Activated naive CD4-positive, alpha-beta T cell treated with anti-CD3 and anti-CD28 coated beads, Interleukin-2, amount 50 U/mL, for 72 hours (primary cell): Measurements from ENCODE around the gene PM20D1. TPM values are rescaled to one million over a fixed set of nuclear protein-coding genes. Genes with fewer than 3 reads are reported as not detected.

Source experiments
- ATAC-seq, 2 donors: fragments of 150-1000 bp; cut with Tn5 transposase; 2 replicates each; pipeline ENCODE4 v1.10.0; 2021; ENCODE audit warnings: mild to moderate bottlenecking in 2 of 2, moderate library complexity in 2 of 2
- DNase-seq, 2 donors: peaks; one replicate each; pipeline ENCODE4 v3.0.0; 2021 to 2022; ENCODE audit warnings: low spot score in 2 of 2
- H3K27ac Mint-ChIP-seq, 2 donors: one replicate each; pipeline ENCODE4 v1.8.0; 2022; ENCODE audit warnings: mild to moderate bottlenecking in 2 of 2, mixed read lengths in 2 of 2
- H3K36me3 Mint-ChIP-seq, 2 donors: one replicate each; pipeline ENCODE4 v1.8.0; 2022; ENCODE audit warnings: mixed read lengths in 2 of 2
- H3K9me3 Mint-ChIP-seq, 2 donors: one replicate each; pipeline ENCODE4 v1.8.0; 2022; ENCODE audit warnings: mixed read lengths in 2 of 2
- total RNA-seq, 2 donors: library from RNA; stranded (reverse); gene quantifications; one replicate each; pipeline ENCODE4 v1.2.3, GENCODE V29; 2022

PM20D1 gene
- total RNA-seq, 2 donors from 2014 or later = 0.35 to 0.73 TPM

- DNase-seq = no peak
- peaks cover 7 to 8% of the 10 kb centered on the region in 2 donors for H3K36me3 Mint-ChIP-seq
- no peak for ATAC-seq
- no peaks in the 10 kb centered on the region for H3K9me3 Mint-ChIP-seq
- H3K27ac Mint-ChIP-seq = no peak overlapping the region
Observed at GRCh38 chr1:205817988-205818387, 31.9 kb downstream of the PM20D1 start.

GRCh38 chr1:205817364-205817763 is 32.6 kb downstream of the PM20D1 start:
- no peak for DNase-seq
- ATAC-seq = no peak
- Mint-ChIP-seq H3K9me3 (no peaks in the 10 kb centered on the region), H3K27ac (no peak overlapping the region), H3K36me3 (peaks cover 6 to 10% of the 10 kb centered on the region in 2 donors)

- H3K36me3 Mint-ChIP-seq = peaks cover 22 to 27% of the 10 kb centered on the region in 2 donors
- ATAC-seq = no peak
- H3K27ac Mint-ChIP-seq = peak overlapping the region; percentile 88 to 94
- no peaks in the 10 kb centered on the region for H3K9me3 Mint-ChIP-seq
- peak in 1 of 2 donors; percentile 62 for DNase-seq
Observed at GRCh38 chr1:205813755-205814058, 36.2 kb downstream of the PM20D1 start.

- ATAC-seq (peak; percentile 94 to 97), DNase-seq (peak; percentile 79 to 91)
- Mint-ChIP-seq H3K27ac (peak within 1 kb of the TSS; percentile 88 to 94), H3K9me3 (no peaks in the 10 kb centered on the region), H3K36me3 (peaks cover 22 to 33% of the 10 kb centered on the region in 2 donors)
Observed at GRCh38 chr1:205812878-205813754, 36.8 kb downstream of the PM20D1 start, which contains the start of gene SLC41A1. Gene SLC41A1, minus strand, starts transcription at chr1:205813198. Its CDS starts 2,757 bp downstream, at chr1:205810441.

- no peaks in the 10 kb centered on the region for H3K9me3 Mint-ChIP-seq
- peak overlapping the region; percentile 81 to 88 for H3K27ac Mint-ChIP-seq
- H3K36me3 Mint-ChIP-seq = peaks cover 23 to 38% of the 10 kb centered on the region in 2 donors
- ATAC-seq = peak; percentile 35 to 38
- DNase-seq = peak; percentile 26 to 59
Observed at GRCh38 chr1:205812271-205812877, 37.6 kb downstream of the PM20D1 start.

- DNase-seq = no peak
- Mint-ChIP-seq H3K36me3 (peaks cover 27 to 43% of the 10 kb centered on the region in 2 donors), H3K27ac (peak overlapping the region; percentile 62 to 88), H3K9me3 (no peaks in the 10 kb centered on the region)
- ATAC-seq = no peak
Observed at GRCh38 chr1:205811660-205812059, 38.3 kb downstream of the PM20D1 start.

GRCh38 chr1:205810448-205811157 is 39.3 kb downstream of the PM20D1 start:
- H3K9me3 Mint-ChIP-seq = no peaks in the 10 kb centered on the region
- H3K27ac Mint-ChIP-seq = peak overlapping the region; percentile 51 to 88
- H3K36me3 Mint-ChIP-seq = peaks cover 27 to 43% of the 10 kb centered on the region in 2 donors
- DNase-seq (no peak), ATAC-seq (no peak)

GRCh38 chr1:205809942-205810345 is 40.0 kb downstream of the PM20D1 start:
- ATAC-seq = no peak
- no peak for DNase-seq
- no peaks in the 10 kb centered on the region for H3K9me3 Mint-ChIP-seq
- peaks cover 27 to 43% of the 10 kb centered on the region in 2 donors for H3K36me3 Mint-ChIP-seq
- H3K27ac Mint-ChIP-seq = no peak overlapping the region

- DNase-seq (no peak), ATAC-seq (no peak)
- Mint-ChIP-seq H3K36me3 (peaks cover 27 to 43% of the 10 kb centered on the region in 2 donors), H3K27ac (peak overlapping the region in 1 of 2 donors; percentile 22), H3K9me3 (no peaks in the 10 kb centered on the region)
Observed at GRCh38 chr1:205809469-205809868, 40.5 kb downstream of the PM20D1 start.

- Mint-ChIP-seq H3K36me3 (peaks cover 5 to 27% of the 10 kb centered on the region in 2 donors), H3K27ac (peak overlapping the region; percentile 87 to 96), H3K9me3 (no peaks in the 10 kb centered on the region)
- ATAC-seq (peak; percentile 69 to 90), DNase-seq (peak; percentile 42 to 70)
Observed at GRCh38 chr1:205805082-205805711, 44.7 kb downstream of the PM20D1 start.

- peak overlapping the region; percentile 70 to 87 for H3K27ac Mint-ChIP-seq
- H3K9me3 Mint-ChIP-seq = no peaks in the 10 kb centered on the region
- ATAC-seq (no peak), DNase-seq (no peak)
- H3K36me3 Mint-ChIP-seq = peaks cover 5 to 24% of the 10 kb centered on the region in 2 donors
Observed at GRCh38 chr1:205804605-205805004, 45.3 kb downstream of the PM20D1 start.

- Mint-ChIP-seq H3K36me3 (peaks cover 5 to 18% of the 10 kb centered on the region in 2 donors), H3K9me3 (no peaks in the 10 kb centered on the region), H3K27ac (peak overlapping the region in 1 of 2 donors; percentile 87)
- ATAC-seq = no peak
- DNase-seq = no peak
Observed at GRCh38 chr1:205803986-205804385, 45.9 kb downstream of the PM20D1 start.

GRCh38 chr1:205802060-205802459 is 47.9 kb downstream of the PM20D1 start:
- Mint-ChIP-seq H3K9me3 (no peaks in the 10 kb centered on the region), H3K27ac (peak overlapping the region in 1 of 2 donors; percentile 11), H3K36me3 (peaks cover under 1 to 2% of the 10 kb centered on the region in 2 donors)
- ATAC-seq (no peak), DNase-seq (no peak)

GRCh38 chr1:205800981-205801703 is 48.8 kb downstream of the PM20D1 start:
- Mint-ChIP-seq H3K36me3 (no peaks in the 10 kb centered on the region), H3K9me3 (no peaks in the 10 kb centered on the region), H3K27ac (peak overlapping the region; percentile 11 to 77)
- no peak for ATAC-seq
- DNase-seq = no peak

GRCh38 chr1:205800427-205800826 is 49.5 kb downstream of the PM20D1 start:
- Mint-ChIP-seq H3K9me3 (no peaks in the 10 kb centered on the region), H3K27ac (peak overlapping the region in 1 of 2 donors; percentile 29), H3K36me3 (no peaks in the 10 kb centered on the region)
- DNase-seq (no peak), ATAC-seq (no peak)

- Mint-ChIP-seq H3K27ac (peak overlapping the region in 1 of 2 donors; percentile 86), H3K36me3 (no peaks in the 10 kb centered on the region), H3K9me3 (no peaks in the 10 kb centered on the region)
- DNase-seq (no peak), ATAC-seq (no peak)
Observed at GRCh38 chr1:205798577-205798976, 51.4 kb downstream of the PM20D1 start.
